A673 (cell line): ENCODE data around the gene ABO.

ENCODE experiments used
- CTCF ChIP-seq: fragments of 300-800, 200-600 bp; sonication (generic); conservative IDR thresholded peaks from 2 replicates; pipeline ENCODE4 v1.5.1; 2017; ENCODE audit warnings: low read depth, mild to moderate bottlenecking, antibody characterized with exemption, low read length, moderate library complexity, mixed read lengths
- EZH2 ChIP-seq: fragments of 200-600 bp; sonication (generic); IDR thresholded peaks from 2 replicates; pipeline ENCODE4 v1.6.1; 2017; ENCODE audit warnings: borderline replicate concordance, low read depth, mild to moderate bottlenecking, mixed read lengths, antibody characterized with exemption, low read length; ENCODE audit not compliant: poor library complexity, severe bottlenecking

GRCh38 chr9:133305731-133306130 lies 30.7 kb upstream of the ABO start:
- TF ChIP-seq CTCF (no peak), EZH2 (no peak)
